HepG2 (cell line): Measurements from ENCODE around the gene ITGB2. TPM values are rescaled to one million over a fixed set of nuclear protein-coding genes. Genes with fewer than 3 reads are reported as not detected.

Source experiments
- ATAC-seq: fragments of 200-7000 bp; cut with Tn5 transposase; 3 replicates; pipeline ENCODE4 v1.9.1; 2020; ENCODE audit warnings: mild to moderate bottlenecking, moderate library complexity
- BruUV-seq: library from RNA; stranded (reverse); fragments of 400-500 nt; replicated peaks from 2 replicates; lab custom pipeline; 2021; lab: Mats Ljungman, UMichigan
- CTCF ChIA-PET: fragments of 300-600 bp; formaldehyde crosslinking; extraction: SDS; loops from one replicate; lab custom pipeline; 2021; ENCODE audit warnings: low total read pairs, inconsistent platforms, low intra/inter-chr PET ratio; lab: Yijun Ruan, JAX
- POLR2A ChIA-PET: fragments of 350-600 bp; sonication (Branson Sonifier 250); formaldehyde crosslinking; loops from one replicate; lab custom pipeline; 2020; ENCODE audit warnings: antibody characterized with exemption, inconsistent platforms; lab: Yijun Ruan, JAX
- DNase-seq: peaks from one replicate; pipeline ENCODE4 v3.0.0-alpha.2; 2015; ENCODE audit warnings: low spot score
- FAIRE-seq: peaks from 3 replicates; lab custom pipeline; 2011; peaks lifted over from hg19 to GRCh38; lab: Jason Lieb, UNC
- H2AFZ ChIP-seq: one replicate; pipeline ENCODE4 v1.6.1; 2011; ENCODE audit warnings: low read length, inconsistent platforms
- H3K27ac ChIP-seq: fragments of 300-600 bp; 3 replicates; pipeline ENCODE4 v1.8.0; 2011; ENCODE audit warnings: mixed run types, mild to moderate bottlenecking, mixed read lengths, low read length, inconsistent platforms; ENCODE audit not compliant: insufficient read depth; ENCODE audit errors: extremely low read length
- H3K27me3 ChIP-seq, 2 experiments: fragments of 200-600 bp in 1 of 2; 2 replicates in 1 of 2; 3 replicates in 1 of 2; pipeline versions ENCODE4 v1.6.0 to v1.8.0; 2011; ENCODE audit warnings: low read length in 2 of 2, mild to moderate bottlenecking in 2 of 2, moderate library complexity in 2 of 2, inconsistent platforms in 1 of 2; ENCODE audit not compliant: insufficient read depth in 2 of 2, control insufficient read depth in 1 of 2
- H3K36me3 ChIP-seq, 2 experiments: fragments of 200-600 bp in 1 of 2; replicated peaks in 1 of 2; 2 replicates in 1 of 2; 3 replicates in 1 of 2; pipeline versions ENCODE4 v1.5.1 to v1.8.0; 2011; ENCODE audit warnings: low read length in 2 of 2, inconsistent platforms in 1 of 2; ENCODE audit not compliant: insufficient read depth in 2 of 2, control insufficient read depth in 1 of 2
- H3K4me1 ChIP-seq: 2 replicates; pipeline ENCODE4 v1.5.1; 2012; ENCODE audit warnings: low read length, inconsistent platforms; ENCODE audit not compliant: insufficient read depth
- H3K4me2 ChIP-seq: 2 replicates; pipeline ENCODE4 v1.6.0; 2011; ENCODE audit warnings: low read depth, low read length, inconsistent platforms
- H3K4me3 ChIP-seq, 3 experiments: fragments of 200-600 bp in 1 of 3; sonication (generic), shearing (Covaris generic) in 1 of 3; replicated peaks in 1 of 3; 2 replicates each; pipeline ENCODE4 v1.5.1; 2011 to 2016; ENCODE audit warnings: low read length in 3 of 3, inconsistent platforms in 2 of 3, low read depth in 2 of 3, mild to moderate bottlenecking in 2 of 3, control low read depth in 1 of 3, mixed read lengths in 1 of 3; ENCODE audit not compliant: insufficient read depth in 1 of 3
- H3K79me2 ChIP-seq: one replicate; pipeline ENCODE4 v1.6.1; 2011; ENCODE audit warnings: low read length, inconsistent platforms; ENCODE audit not compliant: insufficient read depth
- H3K9ac ChIP-seq: 2 replicates; pipeline ENCODE4 v1.6.0; 2011; ENCODE audit warnings: mild to moderate bottlenecking, low read depth, low read length, inconsistent platforms; ENCODE audit not compliant: insufficient read depth
- H3K9me3 ChIP-seq: 2 replicates; pipeline ENCODE4 v1.5.1; 2012; ENCODE audit warnings: mild to moderate bottlenecking, low read length
- H4K20me1 ChIP-seq: 2 replicates; pipeline ENCODE4 v1.6.0; 2011; ENCODE audit warnings: inconsistent platforms, mild to moderate bottlenecking, low read length, moderate library complexity; ENCODE audit not compliant: insufficient read depth
- E2F2 ChIP-seq: sonication (generic); formaldehyde crosslinking; IDR thresholded peaks from 2 replicates; pipeline ENCODE4 v1.4.0; 2020; ENCODE audit warnings: missing genetic modification reagents, borderline replicate concordance
- FOSL2 ChIP-seq: sonication (generic); formaldehyde crosslinking; IDR thresholded peaks from 2 replicates; pipeline ENCODE4 v1.4.0; 2020; ENCODE audit warnings: missing genetic modification reagents
- GABPB1 ChIP-seq: IDR thresholded peaks from 2 replicates; pipeline ENCODE4 v1.6.1; 2016; ENCODE audit warnings: mild to moderate bottlenecking, missing genetic modification reagents, moderate library complexity, missing compliant biosample characterization
- HNRNPLL ChIP-seq: fragments of 200-400 bp; formaldehyde crosslinking; IDR thresholded peaks from 2 replicates; pipeline ENCODE4 v1.6.1; 2017; ENCODE audit warnings: mild to moderate bottlenecking, low read depth, low read length; ENCODE audit not compliant: poor library complexity, severe bottlenecking
- JDP2 ChIP-seq: sonication (generic); formaldehyde crosslinking; IDR thresholded peaks from 2 replicates; pipeline ENCODE4 v1.8.1; 2022; ENCODE audit warnings: missing genetic modification reagents, borderline replicate concordance
- NCOA1 ChIP-seq: sonication (generic); formaldehyde crosslinking; IDR thresholded peaks from 2 replicates; pipeline ENCODE4 v1.9.0; 2021; ENCODE audit warnings: missing genetic modification reagents
- PLSCR1 ChIP-seq: sonication (generic); formaldehyde crosslinking; IDR thresholded peaks from 2 replicates; pipeline ENCODE4 v1.5.0; 2020; ENCODE audit warnings: missing genetic modification reagents, mild to moderate bottlenecking, borderline replicate concordance
- ZBTB40 ChIP-seq, 2 experiments: fragments of 450-650 bp in 1 of 2; sonication (generic) in 1 of 2; formaldehyde crosslinking in 1 of 2; IDR thresholded peaks; 2 replicates each; pipeline versions ENCODE4 v1.6.1 to v1.8.0; 2016 to 2022; ENCODE audit warnings: antibody characterized with exemption in 1 of 2, mild to moderate bottlenecking in 1 of 2, missing genetic modification reagents in 1 of 2
- ZNF775 ChIP-seq: sonication (generic); formaldehyde crosslinking; IDR thresholded peaks from 2 replicates; pipeline ENCODE4 v1.4.0; 2020; ENCODE audit warnings: missing genetic modification reagents, mild to moderate bottlenecking, moderate library complexity, borderline replicate concordance
- ZNF841 ChIP-seq: sonication (generic); formaldehyde crosslinking; IDR thresholded peaks from 2 replicates; pipeline ENCODE4 v1.8.1; 2023; ENCODE audit warnings: missing genetic modification reagents, borderline replicate concordance
- WGBS: methylation state at CpG from one replicate; pipeline ENCODE4 v1.1.6; 2017; ENCODE audit warnings: low lambda C conversion rate; 5-methylcytosine and 5-hydroxymethylcytosine counted together
- in situ Hi-C: cut with HindIII; loops from 2 replicates; pipeline ENCODE4 v1.10.0; 2017; ENCODE audit warnings: low pct_unique_long_range_greater_than_20kb; ENCODE audit not compliant: extremely low pct_ligation_motif_present
- intact Hi-C: fragments of 100-400 bp; cut with micrococcal nuclease; formaldehyde crosslinking; loops from one replicate; pipeline ENCODE4 v1.10.0; 2022; ENCODE audit not compliant: unreplicated experiment
- polyA plus RNA-seq, 8 experiments: library from polyadenylated mRNA; depleted of rRNA in 3 of 8; stranded (reverse) in 7 of 8; unstranded in 1 of 8; fragments of >200 nt; fragmentation: Illumina TruSeq in 4 of 8; extraction: Trizol in 4 of 8; gene quantifications; 2 replicates each; pipeline versions ENCODE4 v1.2.1 to v1.2.3, GENCODE V29; 2011 to 2016; ENCODE audit warnings: low read depth in 4 of 8, missing spikeins in 1 of 8, mixed read lengths in 1 of 8; ENCODE audit not compliant: insufficient read depth in 1 of 8
- total RNA-seq, 5 experiments: library from RNA; depleted of rRNA; stranded (reverse); fragments of >200 nt; fragmentation: Illumina TruSeq; extraction: Trizol; gene quantifications; 2 replicates each; pipeline ENCODE4 v1.2.3, GENCODE V29; 2016; ENCODE audit warnings: low read depth in 1 of 5

ITGB2 gene
- total and polyA plus RNA-seq, 2 of the 13 experiments (the other 11 are each of a cell fraction or from before 2014, with no cell fraction given): 4.2 to 18.0 TPM

GRCh38 chr21:44911384-44912157 is 9.1 kb downstream of the ITGB2 start:
- Histone ChIP-seq H3K36me3 (no peaks in the 10 kb centered on the region), H3K27me3 (no peaks in the 10 kb centered on the region), H3K4me1 (peaks cover 92% of the 10 kb centered on the region), H3K27ac (peak overlapping the region; percentile 94), H3K79me2 (no peaks in the 10 kb centered on the region), H3K9me3 (no peaks in the 10 kb centered on the region), H3K4me3 (peak overlapping the region; percentile 58 to 80 (median 65)), H4K20me1 (no peaks in the 10 kb centered on the region), H3K9ac (peak overlapping the region; percentile 86), H3K4me2 (peak overlapping the region; percentile 100), H2AFZ (no peak overlapping the region)
- peak; percentile 46 for FAIRE-seq
- DNase-seq: peak; percentile 46
- 58% methylated on average over 3 of the region's 19 CpGs for WGBS
- ATAC-seq: peak; percentile 62
- CTCF ChIA-PET: interaction anchor here (1.4 to 1.8 kb wide), 2 partner anchors 19 to 111 kb away, joined by 7 to 8 read pairs; no protein-coding TSS in a partner anchor
- in situ Hi-C loops (loop anchor here (5.0 kb wide), 2 partner anchors 64 to 109 kb away; partner anchors contain the start of gene UBE2G2), intact Hi-C loops (loop anchor here (1.0 to 10.0 kb wide), 3 partner anchors 41 to 109 kb away; partner anchors contain the start of gene UBE2G2)
- BruUV-seq: no TSS peak
- POLR2A ChIA-PET: interaction anchor here (2.6 to 5.8 kb wide), 4 partner anchors 33 to 560 kb away, joined by 6 to 50 read pairs (median 34); partner anchors contain the start of genes PTTG1IP and UBE2G2
- TF ChIP-seq FOSL2 (peak; percentile 41), ZNF841 (CRISPR knock-in tag) (no peak), ZNF775 (CRISPR knock-in tag) (no peak), GABPB1 (peak; percentile 80), PLSCR1 (no peak), NCOA1 (CRISPR knock-in tag) (peak; percentile 58; the same call in 1 of the 2 replicates), HNRNPLL (peak; percentile 38), E2F2 (CRISPR knock-in tag) (no peak), ZBTB40 (IDR thresholded peaks at IDR 0.05) (no peak), ZBTB40 (CRISPR knock-in tag; IDR thresholded peaks at IDR 0.05) (0 out of 2 replicates have a peak, but pooled peaks have one; percentile 9), JDP2 (CRISPR knock-in tag) (no peak)
